Right atrium auricular region (tissue), 2 donors: ENCODE data around the gene SERPINE3. TPM values are rescaled to one million over a fixed set of nuclear protein-coding genes. Genes with fewer than 3 reads are reported as not detected.

Source experiments
- DNase-seq: peaks from one replicate; pipeline ENCODE4 v3.0.0-alpha.2; 2019; ENCODE audit warnings: low spot score
- H3K27ac ChIP-seq, 2 donors: fragments of 200-600 bp; sonication (generic); 1 replicate in 1 of 2; 2 replicates in 1 of 2; pipeline ENCODE4 v1.5.1; 2016 to 2019
- H3K27me3 ChIP-seq, 2 donors: fragments of 200-600 bp; sonication (generic); one replicate each; pipeline versions ENCODE4 v1.5.1 to v1.6.0; 2017 to 2019
- H3K36me3 ChIP-seq: fragments of 200-600 bp; sonication (generic); one replicate; pipeline ENCODE4 v1.5.1; 2016
- H3K4me1 ChIP-seq, 2 donors: fragments of 200-600 bp; sonication (generic); one replicate each; pipeline versions ENCODE4 v1.5.1 to v1.6.0; 2017 to 2019
- H3K4me3 ChIP-seq, 2 donors: fragments of 200-600 bp; sonication (generic); 1 replicate in 1 of 2; 2 replicates in 1 of 2; pipeline ENCODE4 v1.5.1; 2017 to 2019; ENCODE audit warnings: mild to moderate bottlenecking in 1 of 2, moderate library complexity in 1 of 2
- H3K9me3 ChIP-seq, 2 donors: fragments of 200-600 bp; sonication (generic); one replicate each; pipeline ENCODE4 v1.5.1; 2019
- total RNA-seq, 2 donors: library from RNA; depleted of rRNA; stranded (reverse); fragments of >200 nt; gene quantifications; one replicate each; pipeline ENCODE4 v1.1.0, GENCODE V29; 2016
- TF ChIP-seq, protein P1 (sequence below), 2 donors: fragments of 200-600 bp; sonication (generic); IDR thresholded peaks; one replicate each; pipeline ENCODE4 v1.5.1; 2019; ENCODE audit warnings: antibody characterized with exemption in 2 of 2

SERPINE3 gene
- total RNA-seq, 2 donors from 2014 or later, result not detected

DNA sequence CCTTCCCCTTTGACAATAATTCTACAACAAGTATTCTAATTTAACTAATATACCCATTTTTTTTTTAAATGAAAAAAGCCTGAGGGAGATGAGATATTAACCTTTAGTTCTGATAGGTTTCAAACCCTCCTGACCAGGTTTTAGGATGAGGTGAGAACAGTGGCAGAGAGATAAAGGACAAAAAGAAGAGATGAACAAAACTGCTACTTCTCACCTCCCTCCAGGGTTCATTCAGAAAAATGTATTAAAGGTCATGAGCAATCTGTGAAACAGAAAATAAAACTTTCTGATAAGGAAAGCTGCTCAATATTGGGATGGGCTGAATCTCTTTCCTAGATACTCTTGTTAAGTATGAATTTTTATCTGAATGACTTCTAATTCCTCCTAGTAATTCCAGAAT lies 24.1 kb downstream of the SERPINE3 start:
- TF ChIP-seq, protein P1, sequence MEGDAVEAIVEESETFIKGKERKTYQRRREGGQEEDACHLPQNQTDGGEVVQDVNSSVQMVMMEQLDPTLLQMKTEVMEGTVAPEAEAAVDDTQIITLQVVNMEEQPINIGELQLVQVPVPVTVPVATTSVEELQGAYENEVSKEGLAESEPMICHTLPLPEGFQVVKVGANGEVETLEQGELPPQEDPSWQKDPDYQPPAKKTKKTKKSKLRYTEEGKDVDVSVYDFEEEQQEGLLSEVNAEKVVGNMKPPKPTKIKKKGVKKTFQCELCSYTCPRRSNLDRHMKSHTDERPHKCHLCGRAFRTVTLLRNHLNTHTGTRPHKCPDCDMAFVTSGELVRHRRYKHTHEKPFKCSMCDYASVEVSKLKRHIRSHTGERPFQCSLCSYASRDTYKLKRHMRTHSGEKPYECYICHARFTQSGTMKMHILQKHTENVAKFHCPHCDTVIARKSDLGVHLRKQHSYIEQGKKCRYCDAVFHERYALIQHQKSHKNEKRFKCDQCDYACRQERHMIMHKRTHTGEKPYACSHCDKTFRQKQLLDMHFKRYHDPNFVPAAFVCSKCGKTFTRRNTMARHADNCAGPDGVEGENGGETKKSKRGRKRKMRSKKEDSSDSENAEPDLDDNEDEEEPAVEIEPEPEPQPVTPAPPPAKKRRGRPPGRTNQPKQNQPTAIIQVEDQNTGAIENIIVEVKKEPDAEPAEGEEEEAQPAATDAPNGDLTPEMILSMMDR (IDR thresholded peaks at IDR 0.05), result no peak
- Histone ChIP-seq H3K36me3 (peaks cover 18% of the 10 kb centered on the region), H3K4me1 (no peaks in the 10 kb centered on the region), H3K4me3 (no peak overlapping the region), H3K9me3 (no peaks in the 10 kb centered on the region), H3K27me3 (no peaks in the 10 kb centered on the region), H3K27ac (no peak overlapping the region)
- DNase-seq, result no peak

DNA sequence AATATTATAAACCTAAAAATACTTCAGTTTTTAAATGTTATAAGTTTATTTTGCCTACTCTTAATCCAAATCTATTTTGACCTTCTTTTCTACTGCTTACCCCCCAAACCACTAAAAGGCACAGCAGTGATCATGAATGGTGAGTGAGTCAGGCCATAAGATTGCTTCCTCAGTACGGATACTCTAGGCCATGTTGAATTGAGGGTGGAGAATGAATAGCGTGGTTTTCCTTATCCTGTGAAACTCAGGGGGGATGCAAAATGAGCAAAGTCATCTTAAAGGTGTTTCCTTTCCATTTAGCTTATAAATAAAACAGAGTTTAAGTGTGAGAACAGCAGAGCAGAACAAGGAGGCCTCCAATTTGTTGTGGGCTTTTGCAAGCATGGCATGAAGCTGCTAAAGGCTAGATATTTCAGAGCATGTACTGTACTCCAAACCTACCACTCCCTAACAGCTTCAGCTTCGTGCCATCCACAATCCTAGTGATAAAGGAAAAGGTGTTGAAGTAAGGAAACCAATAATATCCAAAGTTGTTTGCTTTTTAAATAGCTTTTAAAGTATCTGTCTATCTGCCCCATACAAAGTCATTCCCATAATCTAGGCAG lies 25.0 kb downstream of the SERPINE3 start:
- Histone ChIP-seq H3K4me3 (no peak overlapping the region), H3K27me3 (no peaks in the 10 kb centered on the region), H3K27ac (no peak overlapping the region), H3K9me3 (no peaks in the 10 kb centered on the region), H3K4me1 (no peaks in the 10 kb centered on the region), H3K36me3 (peaks cover 25% of the 10 kb centered on the region)
- TF ChIP-seq, protein P1 (IDR thresholded peaks at IDR 0.05), result no peak
- DNase-seq, result no peak

DNA sequence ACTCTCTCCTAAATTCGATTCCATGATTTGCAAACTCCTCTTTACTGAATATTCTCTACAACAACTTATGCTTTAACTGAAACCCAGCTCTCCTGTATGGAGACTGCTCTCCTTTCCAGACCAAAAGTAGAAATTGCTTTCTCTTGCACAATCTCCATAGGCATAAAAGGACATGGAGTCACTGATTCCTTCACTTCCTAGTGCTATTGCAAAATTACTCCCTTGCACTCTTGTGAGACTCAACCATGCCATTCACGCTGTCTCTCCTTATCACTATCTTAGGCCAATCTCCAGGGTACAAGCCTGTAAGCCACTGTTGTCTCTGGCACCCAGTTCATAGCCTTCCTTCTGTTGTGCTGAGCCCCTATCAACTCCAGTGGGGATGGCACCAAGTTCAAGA lies 30.6 kb downstream of the SERPINE3 start:
- Histone ChIP-seq H3K36me3 (peaks cover 56% of the 10 kb centered on the region), H3K4me1 (no peaks in the 10 kb centered on the region), H3K9me3 (no peaks in the 10 kb centered on the region), H3K27me3 (no peaks in the 10 kb centered on the region), H3K27ac (no peak overlapping the region), H3K4me3 (no peak overlapping the region)
- TF ChIP-seq, protein P1 (IDR thresholded peaks at IDR 0.05), result no peak
- no peak for DNase-seq

DNA sequence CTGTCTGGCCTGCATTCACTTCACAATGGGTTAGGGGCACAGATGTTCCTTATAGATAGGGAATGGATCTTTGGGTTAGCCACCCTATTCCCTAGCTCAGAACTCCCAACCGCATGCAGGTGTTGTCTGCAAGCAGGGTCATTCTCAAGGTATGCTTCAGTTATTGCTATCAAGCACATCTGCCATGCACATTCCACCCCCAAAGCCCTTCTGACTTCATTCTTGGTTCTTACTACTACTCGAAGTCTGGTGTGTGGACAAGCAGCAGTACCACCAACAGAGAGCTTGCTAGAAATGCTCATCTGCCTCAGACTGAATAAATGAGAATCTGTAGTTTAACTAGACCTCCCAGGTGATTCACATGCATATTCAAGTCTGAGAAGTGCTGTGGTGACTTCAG lies 31.3 kb downstream of the SERPINE3 start:
- Histone ChIP-seq H3K27ac (no peak overlapping the region), H3K36me3 (peaks cover 62% of the 10 kb centered on the region), H3K4me1 (no peaks in the 10 kb centered on the region), H3K27me3 (no peaks in the 10 kb centered on the region), H3K9me3 (no peaks in the 10 kb centered on the region), H3K4me3 (no peak overlapping the region)
- TF ChIP-seq, protein P1 (IDR thresholded peaks at IDR 0.05), result no peak
- DNase-seq, result no peak

DNA sequence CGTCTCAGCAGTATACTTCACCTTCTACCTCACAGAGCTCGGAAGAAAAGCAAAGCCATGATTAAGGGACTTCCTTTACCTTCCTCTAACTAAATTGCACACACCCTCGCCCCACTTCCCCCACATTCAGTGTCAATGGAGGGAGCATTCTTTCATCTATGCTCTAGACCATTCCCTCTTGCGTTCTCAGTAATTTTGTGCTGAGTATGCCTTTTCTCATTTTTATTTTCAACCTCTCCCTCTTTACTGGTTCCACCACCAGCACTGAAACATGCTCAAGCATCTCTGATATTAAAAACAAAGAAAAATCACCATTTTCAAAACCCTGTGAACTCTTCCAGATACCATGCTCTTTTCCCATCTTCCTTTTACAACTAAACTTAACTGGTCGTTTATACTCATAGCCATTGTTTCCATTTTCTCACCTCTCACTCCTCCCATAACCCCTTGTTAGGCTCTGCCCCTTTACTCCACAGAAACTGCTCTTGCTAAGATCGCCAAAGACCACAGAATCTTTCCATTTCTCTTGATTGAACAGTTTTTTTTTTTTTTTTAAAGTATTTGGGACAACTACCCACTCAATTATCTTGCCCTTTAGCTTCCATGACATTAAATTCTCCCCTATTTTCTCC lies 32.4 kb downstream of the SERPINE3 start:
- Histone ChIP-seq H3K27ac (no peak overlapping the region), H3K4me3 (no peak overlapping the region), H3K27me3 (no peaks in the 10 kb centered on the region), H3K36me3 (peaks cover 69% of the 10 kb centered on the region), H3K4me1 (no peaks in the 10 kb centered on the region), H3K9me3 (no peaks in the 10 kb centered on the region)
- TF ChIP-seq, protein P1 (IDR thresholded peaks at IDR 0.05), result no peak
- DNase-seq, result no peak

DNA sequence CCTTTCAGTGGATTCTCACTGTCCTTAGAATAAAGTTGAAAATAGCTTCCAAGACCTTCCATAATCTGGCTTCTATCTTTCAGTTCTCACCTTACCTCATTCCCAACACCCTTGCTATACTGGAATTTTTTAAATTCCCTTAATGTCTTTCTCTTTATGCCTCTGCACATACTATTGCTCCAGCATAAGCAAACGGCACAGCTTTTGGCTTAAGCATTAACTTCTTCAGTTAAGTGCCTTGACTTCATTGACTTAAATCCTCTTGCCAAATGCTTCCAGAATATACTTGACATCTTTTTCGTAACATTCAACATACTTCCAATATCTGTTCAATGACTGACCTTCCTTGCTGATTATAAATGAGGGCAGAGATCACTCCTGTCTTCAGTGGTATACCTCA lies 34.0 kb downstream of the SERPINE3 start:
- Histone ChIP-seq H3K4me3 (no peak overlapping the region), H3K27ac (no peak overlapping the region), H3K36me3 (peaks cover 77% of the 10 kb centered on the region), H3K27me3 (no peaks in the 10 kb centered on the region), H3K4me1 (no peaks in the 10 kb centered on the region), H3K9me3 (no peaks in the 10 kb centered on the region)
- DNase-seq, result no peak
- TF ChIP-seq, protein P1 (IDR thresholded peaks at IDR 0.05), result no peak
